ENCODE measurements around the gene DPY30.

DPY30 gene

DNA sequence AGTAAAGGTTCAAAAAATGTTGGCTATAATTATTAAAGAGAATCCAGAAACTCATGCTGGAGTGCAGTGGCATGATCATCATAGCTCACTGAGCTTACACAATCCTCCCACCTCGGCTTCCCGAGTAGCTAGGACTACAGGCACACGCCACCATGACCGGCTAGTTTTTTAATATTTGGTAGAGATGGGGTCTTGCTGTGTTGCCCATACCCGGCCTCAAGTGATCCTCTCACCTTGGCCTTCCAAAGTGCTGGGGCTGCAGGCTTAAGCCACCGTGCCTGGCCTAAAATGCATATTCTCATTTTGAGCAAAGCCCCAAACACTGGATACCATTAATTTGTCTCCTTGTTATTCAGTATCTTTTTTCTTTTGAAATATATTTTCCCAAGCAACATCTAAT is 61.2 kb downstream of the DPY30 start:
- DNase-seq (ENCODE audit: low spot score): no peak
